Hippocampal formation (tissue), 2 donors: ENCODE data around the gene SNX24.
"Not testable (repeated sequence)": the region's sequence is repeated elsewhere in the genome, so short reads cannot be mapped to it uniquely, and the experiment has no call there.

Experiments
- DNase-seq, 2 donors: peaks; one replicate each; lab custom pipeline; 2025; lab: John Stamatoyannopoulos, UW

SNX24 gene

GRCh38 chr5:122845229-122846050 is at the start of gene SNX24:
Gene SNX24 (plus strand): TSS chr5:122845613. CDS start chr5:122845634, 21 bp downstream.
- DNase-seq, result peak; percentile 77 to 81

- no peak for DNase-seq
Observed at GRCh38 chr5:122805481-122805880, 39.9 kb upstream of the SNX24 start.

GRCh38 chr5:122810405-122810804 is 35.0 kb upstream of the SNX24 start:
- DNase-seq, result no peak

GRCh38 chr5:122815218-122815767 is 30.1 kb upstream of the SNX24 start:
- no peak for DNase-seq

- no peak for DNase-seq
Observed at GRCh38 chr5:122816756-122817155, 28.7 kb upstream of the SNX24 start.

- no peak for DNase-seq
Observed at GRCh38 chr5:122831984-122832383, 13.4 kb upstream of the SNX24 start.

GRCh38 chr5:122835681-122836080 is 9.7 kb upstream of the SNX24 start:
- no peak for DNase-seq

- no peak for DNase-seq
Observed at GRCh38 chr5:122836947-122837346, 8.5 kb upstream of the SNX24 start.

GRCh38 chr5:122839731-122840130 is 5.7 kb upstream of the SNX24 start:
- DNase-seq, result no peak

GRCh38 chr5:122842016-122842580 is 3.3 kb upstream of the SNX24 start:
- DNase-seq, result no peak

- no peak for DNase-seq
Observed at GRCh38 chr5:122844136-122844909, 1.1 kb upstream of the SNX24 start.

- no peak for DNase-seq
Observed at GRCh38 chr5:122844910-122845228, 544 bp upstream of the SNX24 start.

- no peak for DNase-seq
Observed at GRCh38 chr5:122846051-122846550, 688 bp downstream of the SNX24 start.

GRCh38 chr5:122847687-122848081 is 2.3 kb downstream of the SNX24 start:
- DNase-seq, result no peak

- DNase-seq, result peak in 1 of 2 donors; percentile 9
Observed at GRCh38 chr5:122849771-122850170, 4.4 kb downstream of the SNX24 start.

GRCh38 chr5:122857538-122857937 is 12.1 kb downstream of the SNX24 start:
- not testable (repeated sequence) for DNase-seq

- DNase-seq, result no peak
Observed at GRCh38 chr5:122858451-122858850, 13.0 kb downstream of the SNX24 start.

- no peak for DNase-seq
Observed at GRCh38 chr5:122863240-122863639, 17.8 kb downstream of the SNX24 start.

- DNase-seq, result no peak
Observed at GRCh38 chr5:122863721-122864120, 18.3 kb downstream of the SNX24 start.

GRCh38 chr5:122864400-122864799 is 19.0 kb downstream of the SNX24 start:
- no peak for DNase-seq

- DNase-seq, result no peak
Observed at GRCh38 chr5:122864842-122865241, 19.4 kb downstream of the SNX24 start.

GRCh38 chr5:122870219-122870856 is 24.9 kb downstream of the SNX24 start:
- no peak for DNase-seq
